Measurements from ENCODE around the gene SIVA1. TPM values are rescaled to one million over a fixed set of nuclear protein-coding genes. Genes with fewer than 3 reads are reported as not detected.
A peak's percentile ranks its signal among the peaks of the same experiment; 100 is the strongest.

SIVA1 gene
- total and polyA plus RNA-seq, 9 of the 15 experiments (the other 6 are each of a cell fraction or from before 2014, with no cell fraction given), result 4.2 to 186 (median 54.2) TPM

DNA sequence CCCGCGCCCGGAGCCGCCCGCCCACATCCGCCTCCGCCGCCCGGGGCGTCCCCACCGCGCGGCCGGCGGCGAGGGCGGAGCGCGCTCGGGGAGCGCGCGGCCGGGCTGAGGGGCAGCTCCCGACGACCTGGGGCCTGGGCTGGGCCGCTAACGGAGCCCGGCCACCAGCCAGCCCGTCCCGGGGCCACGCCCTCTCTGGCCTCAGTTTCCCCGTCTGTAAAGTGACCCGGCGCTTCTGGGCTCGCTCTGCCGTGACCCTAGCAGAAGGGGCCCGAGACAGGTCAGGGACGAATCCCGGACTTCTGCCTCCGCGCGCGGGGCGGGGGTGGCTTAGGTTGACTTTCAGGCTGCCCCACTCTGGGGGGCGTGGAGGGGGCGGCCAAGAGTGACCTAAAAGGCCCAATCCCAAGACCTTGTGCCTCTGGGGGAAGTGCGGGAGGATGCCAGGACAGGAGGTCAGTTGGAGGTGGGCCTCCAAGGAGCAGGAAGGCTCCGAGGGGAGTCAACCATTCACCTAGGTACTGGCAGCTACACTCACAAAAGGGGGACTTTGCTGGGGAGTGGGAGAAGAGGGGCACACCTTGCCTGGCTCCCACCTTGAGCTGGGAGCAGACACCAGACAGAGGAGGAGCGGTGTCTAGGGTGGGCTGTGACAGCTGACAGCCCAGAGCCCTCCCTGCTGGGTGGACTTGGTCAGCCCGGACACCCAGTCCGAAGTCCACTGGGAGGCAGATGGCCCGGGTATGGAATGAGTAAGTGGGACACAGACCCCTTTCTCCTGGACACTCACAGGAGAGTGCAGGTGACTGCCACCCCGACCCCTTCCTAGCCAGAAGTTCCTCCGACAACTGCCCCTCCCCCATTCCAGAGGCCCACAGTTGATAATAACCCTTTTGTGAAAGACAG, 43.1 kb downstream of the SIVA1 start (continued):
- TF ChIP-seq, protein P1, sequence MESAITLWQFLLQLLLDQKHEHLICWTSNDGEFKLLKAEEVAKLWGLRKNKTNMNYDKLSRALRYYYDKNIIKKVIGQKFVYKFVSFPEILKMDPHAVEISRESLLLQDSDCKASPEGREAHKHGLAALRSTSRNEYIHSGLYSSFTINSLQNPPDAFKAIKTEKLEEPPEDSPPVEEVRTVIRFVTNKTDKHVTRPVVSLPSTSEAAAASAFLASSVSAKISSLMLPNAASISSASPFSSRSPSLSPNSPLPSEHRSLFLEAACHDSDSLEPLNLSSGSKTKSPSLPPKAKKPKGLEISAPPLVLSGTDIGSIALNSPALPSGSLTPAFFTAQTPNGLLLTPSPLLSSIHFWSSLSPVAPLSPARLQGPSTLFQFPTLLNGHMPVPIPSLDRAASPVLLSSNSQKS (CRISPR knock-in tag; IDR thresholded peaks at IDR 0.05), result no peak
- TF ChIP-seq ZNF766 (CRISPR knock-in tag; conservative IDR thresholded peaks at IDR 0.05), result no peak
- no peak for TF ChIP-seq CCAR2 (IDR thresholded peaks at IDR 0.05; ENCODE audit: low read depth, low read length)
- TF ChIP-seq, protein P2, sequence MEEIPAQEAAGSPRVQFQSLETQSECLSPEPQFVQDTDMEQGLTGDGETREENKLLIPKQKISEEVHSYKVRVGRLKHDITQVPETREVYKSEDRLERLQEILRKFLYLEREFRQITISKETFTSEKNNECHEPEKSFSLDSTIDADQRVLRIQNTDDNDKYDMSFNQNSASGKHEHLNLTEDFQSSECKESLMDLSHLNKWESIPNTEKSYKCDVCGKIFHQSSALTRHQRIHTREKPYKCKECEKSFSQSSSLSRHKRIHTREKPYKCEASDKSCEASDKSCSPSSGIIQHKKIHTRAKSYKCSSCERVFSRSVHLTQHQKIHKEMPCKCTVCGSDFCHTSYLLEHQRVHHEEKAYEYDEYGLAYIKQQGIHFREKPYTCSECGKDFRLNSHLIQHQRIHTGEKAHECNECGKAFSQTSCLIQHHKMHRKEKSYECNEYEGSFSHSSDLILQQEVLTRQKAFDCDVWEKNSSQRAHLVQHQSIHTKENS (CRISPR knock-in tag; IDR thresholded peaks at IDR 0.05), result no peak
- TF ChIP-seq ZNF695 (CRISPR knock-in tag; IDR thresholded peaks at IDR 0.05), result no peak
- TF ChIP-seq ZC3H11A (IDR thresholded peaks at IDR 0.05; ENCODE audit: low read depth, low read length), result no peak
- TF ChIP-seq ELF2 (CRISPR knock-in tag; IDR thresholded peaks at IDR 0.05), result no peak

- H4K20me1 ChIP-seq (replicated peaks; ENCODE audit: control insufficient read depth, insufficient read depth, low read length), result peaks cover 12% of the 10 kb centered on the region; the same call in 1 of the 2 replicates
- ChIA-PET CTCF (ENCODE audit: low intra/inter-chr PET ratio) (no interaction called here), POLR2A (interaction anchor here (0.6 to 0.7 kb wide), 2 partner anchors 479 to 505 kb away, joined by 3 to 4 read pairs; no protein-coding TSS in a partner anchor)
- H3K36me3 ChIP-seq (ENCODE audit: control insufficient read depth, insufficient read depth, low read length), result peaks cover 17% of the 10 kb centered on the region; the same call in 1 of the 3 replicates
- H3K27me3 ChIP-seq (ENCODE audit: control insufficient read depth in 2 of 2, insufficient read depth in 2 of 2, low read length in 2 of 2), result no peaks in the 10 kb centered on the region
- peak overlapping the region; percentile 74 to 91; a peak in 3 of 4 replicates for H3K9ac ChIP-seq (ENCODE audit: insufficient read depth in 1 of 2, low read depth in 2 of 2, low read length in 2 of 2)
- peak overlapping the region; percentile 80 for H3K27ac ChIP-seq (ENCODE audit: extremely low read depth, low read depth, low read length)
- peak overlapping the region; percentile 82 for H3K4me2 ChIP-seq (ENCODE audit: insufficient read depth, low read length)
- peaks cover 45% of the 10 kb centered on the region for H3K79me2 ChIP-seq (ENCODE audit: control insufficient read depth, insufficient read depth, low read length)
- in situ Hi-C loops (cut with MboI), result no loop called here
- no peaks in the 10 kb centered on the region for H3K9me3 ChIP-seq (replicated peaks; ENCODE audit: control insufficient read depth, insufficient read depth, low read depth, low read length)
- H2AFZ ChIP-seq (ENCODE audit: low read depth, low read length), result peak overlapping the region; percentile 77; the same call in 1 of the 2 replicates
- intact Hi-C loops (cut with micrococcal nuclease), result no loop called here
- 7% methylated on average over 2 of the region's 6 CpGs for WGBS (ENCODE audit: insufficient coverage, low coverage, missing lambda C conversion rate)
- no peak for FAIRE-seq
- DNase-seq (ENCODE audit: extremely low read depth in 1 of 4, low spot score in 3 of 4), result no peak
- peak overlapping the region; percentile 48; the same call in 1 of the 2 replicates for H3K4me3 ChIP-seq
- H3K4me1 ChIP-seq (replicated peaks in 1 of 2; ENCODE audit: control insufficient read depth in 2 of 2, insufficient read depth in 2 of 2, low read length in 2 of 2), result peaks cover 52 to 92% of the 10 kb centered on the region in 2 experiments
- BruUV-seq (replicated peaks), result no TSS peak
- no peaks in the 10 kb centered on the region for H3K9me1 ChIP-seq (ENCODE audit: control insufficient read depth, insufficient read depth, low read length)
- ATAC-seq, result no peak
- TF ChIP-seq, protein P3, sequence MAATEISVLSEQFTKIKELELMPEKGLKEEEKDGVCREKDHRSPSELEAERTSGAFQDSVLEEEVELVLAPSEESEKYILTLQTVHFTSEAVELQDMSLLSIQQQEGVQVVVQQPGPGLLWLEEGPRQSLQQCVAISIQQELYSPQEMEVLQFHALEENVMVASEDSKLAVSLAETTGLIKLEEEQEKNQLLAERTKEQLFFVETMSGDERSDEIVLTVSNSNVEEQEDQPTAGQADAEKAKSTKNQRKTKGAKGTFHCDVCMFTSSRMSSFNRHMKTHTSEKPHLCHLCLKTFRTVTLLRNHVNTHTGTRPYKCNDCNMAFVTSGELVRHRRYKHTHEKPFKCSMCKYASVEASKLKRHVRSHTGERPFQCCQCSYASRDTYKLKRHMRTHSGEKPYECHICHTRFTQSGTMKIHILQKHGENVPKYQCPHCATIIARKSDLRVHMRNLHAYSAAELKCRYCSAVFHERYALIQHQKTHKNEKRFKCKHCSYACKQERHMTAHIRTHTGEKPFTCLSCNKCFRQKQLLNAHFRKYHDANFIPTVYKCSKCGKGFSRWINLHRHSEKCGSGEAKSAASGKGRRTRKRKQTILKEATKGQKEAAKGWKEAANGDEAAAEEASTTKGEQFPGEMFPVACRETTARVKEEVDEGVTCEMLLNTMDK (IDR thresholded peaks at IDR 0.05; ENCODE audit: borderline replicate concordance, insufficient read depth, low read depth, low read length, poor library complexity, severe bottlenecking), result no peak
- TF ChIP-seq SAFB2 (IDR thresholded peaks at IDR 0.05; ENCODE audit: borderline replicate concordance, low read depth, low read length, severe bottlenecking) (no peak), PHB2 (IDR thresholded peaks at IDR 0.05; ENCODE audit: low read depth) (no peak), XRCC3 (IDR thresholded peaks at IDR 0.05) (no peak), CTCF (IDR thresholded peaks at IDR 0.05 in 2 of 3, conservative IDR thresholded peaks at IDR 0.05 in 1 of 3; ENCODE audit: insufficient read depth in 2 of 3, low read depth in 1 of 3, low read length in 3 of 3) (no peak)
Observed at GRCh38 chr14:104796687-104797081, 43.7 kb downstream of the SIVA1 start.

Measured in K562 (cell line).